Endothelial cell of umbilical vein (primary cell): ENCODE data around the gene TMPRSS5. TPM values are rescaled to one million over a fixed set of nuclear protein-coding genes. Genes with fewer than 3 reads are reported as not detected.

Experiments used
- BruUV-seq: library from RNA; stranded (reverse); fragments of 400-500 nt; replicated peaks from 2 replicates; lab custom pipeline; 2021; lab: Mats Ljungman, UMichigan
- CTCF ChIA-PET: fragments of 300-600, 350-600 bp; sonication (Branson Sonifier 250); formaldehyde crosslinking; loops from one replicate; lab custom pipeline; 2021; ENCODE audit warnings: antibody characterized with exemption, inconsistent platforms; lab: Charles Lee
- POLR2A ChIA-PET: fragments of 300-600, 350-600 bp; sonication (Branson Sonifier 250); formaldehyde crosslinking; loops from one replicate; lab custom pipeline; 2021; ENCODE audit warnings: antibody characterized with exemption, inconsistent platforms; lab: Charles Lee
- DNase-seq: peaks from one replicate; pipeline ENCODE4 v3.0.0-alpha.2; 2011; ENCODE audit warnings: low read depth, low spot score
- FAIRE-seq: peaks from 2 replicates; lab custom pipeline; 2011; peaks lifted over from hg19 to GRCh38; lab: Jason Lieb, UNC
- H2AFZ ChIP-seq: 2 replicates; pipeline ENCODE4 v1.6.0; 2012; ENCODE audit warnings: low read depth, low read length, control low read depth, inconsistent platforms
- H3K27ac ChIP-seq: 2 replicates; pipeline ENCODE4 v1.5.1; 2011; ENCODE audit warnings: low read depth, mild to moderate bottlenecking, control low read depth, low read length, moderate library complexity; ENCODE audit not compliant: insufficient read depth
- H3K27me3 ChIP-seq, 2 experiments: 2 replicates each; pipeline versions ENCODE4 v1.6.0 to v1.6.1; 2011; ENCODE audit warnings: low read length in 2 of 2, mixed read lengths in 1 of 2; ENCODE audit not compliant: control insufficient read depth in 2 of 2, insufficient read depth in 2 of 2
- H3K36me3 ChIP-seq, 2 experiments: 2 replicates in 1 of 2; 3 replicates in 1 of 2; pipeline ENCODE4 v1.5.1; 2011; ENCODE audit warnings: low read length in 2 of 2, mild to moderate bottlenecking in 1 of 2, moderate library complexity in 1 of 2; ENCODE audit not compliant: control insufficient read depth in 2 of 2, insufficient read depth in 2 of 2; ENCODE audit errors: extremely low read depth in 1 of 2
- H3K4me1 ChIP-seq: 3 replicates; pipeline ENCODE4 v1.5.1; 2011; ENCODE audit warnings: mild to moderate bottlenecking, low read length; ENCODE audit not compliant: control insufficient read depth, insufficient read depth; ENCODE audit errors: extremely low read depth
- H3K4me2 ChIP-seq: 2 replicates; pipeline ENCODE4 v1.6.1; 2011; ENCODE audit warnings: low read length, control low read depth, mixed read lengths; ENCODE audit not compliant: insufficient read depth
- H3K4me3 ChIP-seq, 3 experiments: fragments of 200-600 bp in 1 of 3; sonication (generic), shearing (Covaris generic) in 1 of 3; replicated peaks in 1 of 3; 2 replicates each; pipeline ENCODE4 v1.5.1; 2011 to 2016; ENCODE audit warnings: control low read depth in 3 of 3, low read length in 3 of 3, mild to moderate bottlenecking in 2 of 3, inconsistent platforms in 1 of 3, low read depth in 1 of 3, moderate library complexity in 1 of 3; ENCODE audit not compliant: insufficient read depth in 1 of 3
- H3K79me2 ChIP-seq: 2 replicates; pipeline ENCODE4 v1.6.0; 2012; ENCODE audit warnings: low read length, inconsistent platforms; ENCODE audit not compliant: control insufficient read depth, insufficient read depth
- H3K9ac ChIP-seq: replicated peaks from 2 replicates; pipeline ENCODE3; 2011; ENCODE audit warnings: low read length, control low read depth; ENCODE audit not compliant: insufficient read depth; ENCODE audit errors: extremely low read depth
- H3K9me1 ChIP-seq: replicated peaks from 3 replicates; pipeline ENCODE4 v1.6.0; 2011; ENCODE audit warnings: mild to moderate bottlenecking, low read length; ENCODE audit not compliant: control insufficient read depth, insufficient read depth; ENCODE audit errors: extremely low read depth
- H3K9me3 ChIP-seq: replicated peaks from 2 replicates; pipeline ENCODE4 v1.5.1; 2012; ENCODE audit warnings: low read length, inconsistent platforms; ENCODE audit not compliant: control insufficient read depth, insufficient read depth
- H4K20me1 ChIP-seq: replicated peaks from 2 replicates; pipeline ENCODE3; 2011; ENCODE audit warnings: mild to moderate bottlenecking, low read length; ENCODE audit not compliant: control insufficient read depth, insufficient read depth; ENCODE audit errors: extremely low read depth
- CTCF ChIP-seq, 2 donors: IDR thresholded peaks; 1 replicate in 1 of 2; 2 replicates in 1 of 2; pipeline ENCODE4 v1.5.1; 2011; ENCODE audit warnings: low read length in 2 of 2, mild to moderate bottlenecking in 2 of 2, moderate library complexity in 2 of 2, control low read depth in 1 of 2, inconsistent platforms in 1 of 2, low read depth in 1 of 2; ENCODE audit not compliant: insufficient read depth in 1 of 2; ENCODE audit errors: extremely low read depth in 1 of 2
- EZH2 ChIP-seq: IDR thresholded peaks from 2 replicates; pipeline ENCODE4 v1.6.1; 2012; ENCODE audit warnings: borderline replicate concordance, low read depth, mild to moderate bottlenecking, moderate library complexity, low read length, inconsistent platforms; ENCODE audit not compliant: severe bottlenecking
- FOS ChIP-seq: IDR thresholded peaks from 2 replicates; pipeline ENCODE4 v1.6.1; 2011; ENCODE audit warnings: mild to moderate bottlenecking, low read length, moderate library complexity, borderline replicate concordance; ENCODE audit not compliant: insufficient read depth
- GATA2 ChIP-seq: IDR thresholded peaks from 2 replicates; pipeline ENCODE4 v1.7.0; 2011; ENCODE audit warnings: low read depth, mild to moderate bottlenecking, moderate library complexity, mixed read lengths, low read length; ENCODE audit not compliant: insufficient read length, insufficient read depth
- JUN ChIP-seq: IDR thresholded peaks from 2 replicates; pipeline ENCODE4 v1.6.1; 2011; ENCODE audit warnings: borderline replicate concordance, low read depth; ENCODE audit not compliant: insufficient read length, insufficient read depth
- MAX ChIP-seq: IDR thresholded peaks from 2 replicates; pipeline ENCODE4 v1.6.1; 2011; ENCODE audit not compliant: insufficient read depth, insufficient read length
- MYC ChIP-seq: IDR thresholded peaks from one replicate; pipeline ENCODE4 v1.6.1; 2011; ENCODE audit warnings: mild to moderate bottlenecking, low read depth, low read length
- POLR2A ChIP-seq: IDR thresholded peaks from 2 replicates; pipeline ENCODE4 v1.6.1; 2012; ENCODE audit warnings: low read depth, mild to moderate bottlenecking, control low read depth, low read length
- POLR2AphosphoS5 ChIP-seq: IDR thresholded peaks from 2 replicates; pipeline ENCODE4 v1.6.1; 2012; ENCODE audit warnings: low read depth, mild to moderate bottlenecking, control low read depth, low read length, moderate library complexity; ENCODE audit not compliant: insufficient read depth
- dilution Hi-C: fragments of 300-500 bp; cut with MboI; formaldehyde crosslinking; loops from one replicate; pipeline ENCODE4 v1.15.0; 2019; ENCODE audit warnings: low sequenced_read_pairs; ENCODE audit not compliant: extremely low pct_ligation_motif_present
- intact Hi-C: fragments of 100-400 bp; cut with micrococcal nuclease; formaldehyde crosslinking; loops from one replicate; pipeline ENCODE4 v1.10.0; 2022
- polyA plus RNA-seq, 4 experiments: library from polyadenylated mRNA; depleted of rRNA in 3 of 4; stranded (reverse) in 3 of 4; unstranded in 1 of 4; fragments of >200 nt; gene quantifications; 2 replicates each; pipeline versions ENCODE4 v1.2.1 to v1.2.3, GENCODE V29; 2011 to 2012; ENCODE audit warnings: missing spikeins in 1 of 4
- total RNA-seq: library from RNA; stranded (reverse); gene quantifications from 2 replicates; pipeline ENCODE4 v1.2.3, GENCODE V29; 2021

TMPRSS5 gene
- total and polyA plus RNA-seq, 2 donors (not counting 3 experiments of a cell fraction or from before 2014, with no cell fraction given), result 0.40 to 0.64 TPM

GRCh38 chr11:113681711-113682413, 24.2 kb downstream of the TMPRSS5 start:
- H3K79me2 ChIP-seq, result no peaks in the 10 kb centered on the region
- no peaks in the 10 kb centered on the region for H3K9me3 ChIP-seq
- H3K4me1 ChIP-seq, result no peaks in the 10 kb centered on the region
- H3K27ac ChIP-seq, result no peak overlapping the region
- dilution Hi-C loops, result no loop called here
- no TSS peak for BruUV-seq
- H4K20me1 ChIP-seq, result no peaks in the 10 kb centered on the region
- ChIA-PET POLR2A (no interaction called here), CTCF (no interaction called here)
- H3K4me2 ChIP-seq, result no peak overlapping the region
- no peaks in the 10 kb centered on the region for H3K36me3 ChIP-seq
- H3K4me3 ChIP-seq, result no peak overlapping the region
- intact Hi-C loops, result no loop called here
- H3K9me1 ChIP-seq, result no peaks in the 10 kb centered on the region
- H2AFZ ChIP-seq, result no peak overlapping the region
- FAIRE-seq, result no peak
- H3K9ac ChIP-seq, result no peak overlapping the region
- H3K27me3 ChIP-seq, result no peaks in the 10 kb centered on the region
- DNase-seq, result no peak
- no peak for TF ChIP-seq POLR2A
- no peak for TF ChIP-seq EZH2
- TF ChIP-seq CTCF (IDR thresholded peaks at IDR 0.05; ENCODE audit: extremely low read depth in 1 of 2, insufficient read depth in 1 of 2, low read depth in 1 of 2, low read length in 2 of 2), result no peak

GRCh38 chr11:113681282-113681681, 24.8 kb downstream of the TMPRSS5 start:
- POLR2A ChIA-PET, result no interaction called here
- BruUV-seq, result no TSS peak
- no peaks in the 10 kb centered on the region for H3K9me1 ChIP-seq

More at GRCh38 chr11:113681282-113681681, 24.8 kb downstream of the TMPRSS5 start:
- CTCF ChIA-PET, result no interaction called here
- Histone ChIP-seq H2AFZ (no peak overlapping the region), H3K4me3 (no peak overlapping the region), H3K9me3 (no peaks in the 10 kb centered on the region), H3K4me1 (no peaks in the 10 kb centered on the region), H3K9ac (no peak overlapping the region), H3K79me2 (no peaks in the 10 kb centered on the region), H3K27me3 (no peaks in the 10 kb centered on the region), H3K4me2 (no peak overlapping the region), H3K27ac (no peak overlapping the region), H4K20me1 (no peaks in the 10 kb centered on the region), H3K36me3 (no peaks in the 10 kb centered on the region)
- TF ChIP-seq POLR2A (no peak), JUN (no peak), EZH2 (no peak), CTCF (IDR thresholded peaks at IDR 0.05; ENCODE audit: extremely low read depth in 1 of 2, insufficient read depth in 1 of 2, low read depth in 1 of 2, low read length in 2 of 2) (no peak), POLR2AphosphoS5 (no peak), MYC (no peak), GATA2 (no peak), MAX (no peak), FOS (no peak)
- intact Hi-C loops, result no loop called here
- dilution Hi-C loops, result no loop called here
- FAIRE-seq, result no peak
- no peak for DNase-seq
